ENCODE measurements around the gene SPAG4. TPM values are rescaled to one million over a fixed set of nuclear protein-coding genes. Genes with fewer than 3 reads are reported as not detected.

Gene SPAG4
- total RNA-seq, 1 donor from 2014 or later: 35.3 TPM

GRCh38 chr20:35644806-35645205 is 29.2 kb downstream of the SPAG4 start:
- H3K4me3 ChIP-seq: no peak overlapping the region
- TF ChIP-seq, protein P1, sequence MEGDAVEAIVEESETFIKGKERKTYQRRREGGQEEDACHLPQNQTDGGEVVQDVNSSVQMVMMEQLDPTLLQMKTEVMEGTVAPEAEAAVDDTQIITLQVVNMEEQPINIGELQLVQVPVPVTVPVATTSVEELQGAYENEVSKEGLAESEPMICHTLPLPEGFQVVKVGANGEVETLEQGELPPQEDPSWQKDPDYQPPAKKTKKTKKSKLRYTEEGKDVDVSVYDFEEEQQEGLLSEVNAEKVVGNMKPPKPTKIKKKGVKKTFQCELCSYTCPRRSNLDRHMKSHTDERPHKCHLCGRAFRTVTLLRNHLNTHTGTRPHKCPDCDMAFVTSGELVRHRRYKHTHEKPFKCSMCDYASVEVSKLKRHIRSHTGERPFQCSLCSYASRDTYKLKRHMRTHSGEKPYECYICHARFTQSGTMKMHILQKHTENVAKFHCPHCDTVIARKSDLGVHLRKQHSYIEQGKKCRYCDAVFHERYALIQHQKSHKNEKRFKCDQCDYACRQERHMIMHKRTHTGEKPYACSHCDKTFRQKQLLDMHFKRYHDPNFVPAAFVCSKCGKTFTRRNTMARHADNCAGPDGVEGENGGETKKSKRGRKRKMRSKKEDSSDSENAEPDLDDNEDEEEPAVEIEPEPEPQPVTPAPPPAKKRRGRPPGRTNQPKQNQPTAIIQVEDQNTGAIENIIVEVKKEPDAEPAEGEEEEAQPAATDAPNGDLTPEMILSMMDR (IDR thresholded peaks at IDR 0.05): no peak
- H3K36me3 ChIP-seq: no peaks in the 10 kb centered on the region
- no peak for DNase-seq (ENCODE audit: low spot score in 2 of 2)
- intact Hi-C loops (cut with DNase I): no loop called here
- H3K27ac ChIP-seq: no peak overlapping the region
- no peaks in the 10 kb centered on the region for H3K27me3 ChIP-seq
- peaks cover 0 to 13% of the 10 kb centered on the region in 2 donors for H3K4me1 ChIP-seq
- H3K9me3 ChIP-seq: no peaks in the 10 kb centered on the region

- peaks cover 10 to 14% of the 10 kb centered on the region in 2 donors for H3K36me3 ChIP-seq
- no peaks in the 10 kb centered on the region for H3K27me3 ChIP-seq
- H3K27ac ChIP-seq: no peak overlapping the region
- H3K9me3 ChIP-seq: no peaks in the 10 kb centered on the region
- intact Hi-C loops (cut with DNase I): no loop called here
- TF ChIP-seq, protein P1 (IDR thresholded peaks at IDR 0.05): no peak
- peaks cover 4 to 32% of the 10 kb centered on the region in 2 donors for H3K4me1 ChIP-seq
- no peak for DNase-seq (ENCODE audit: low spot score in 2 of 2)
- no peak overlapping the region for H3K4me3 ChIP-seq
Observed at GRCh38 chr20:35648836-35649235, 33.2 kb downstream of the SPAG4 start.

DNA sequence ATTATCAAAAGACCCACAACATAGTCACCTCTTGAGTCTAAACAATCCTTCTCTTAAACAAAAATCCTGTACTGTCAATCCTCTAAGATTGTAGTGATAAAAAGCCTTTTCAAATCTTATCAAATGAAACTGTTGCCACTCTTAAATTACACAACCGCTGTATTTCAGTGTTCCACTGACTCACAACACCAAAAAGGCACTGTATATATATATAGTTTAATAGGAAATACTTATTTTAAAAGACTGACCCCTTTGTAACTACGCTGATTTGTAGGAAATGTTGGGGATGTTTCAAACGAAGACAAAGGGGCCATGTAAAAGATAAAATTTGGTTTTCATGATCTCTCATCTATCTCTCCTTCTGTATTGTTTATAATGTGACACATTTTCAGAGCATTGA is 35.0 kb downstream of the SPAG4 start:
- Histone ChIP-seq H3K27me3 (no peaks in the 10 kb centered on the region), H3K36me3 (peaks cover 18 to 29% of the 10 kb centered on the region in 2 donors), H3K4me3 (no peak overlapping the region), H3K9me3 (no peaks in the 10 kb centered on the region), H3K4me1 (peaks cover 4 to 29% of the 10 kb centered on the region in 2 donors), H3K27ac (no peak overlapping the region)
- TF ChIP-seq, protein P1 (IDR thresholded peaks at IDR 0.05): no peak
- intact Hi-C loops (cut with DNase I): no loop called here
- DNase-seq (ENCODE audit: low spot score in 2 of 2): no peak

GRCh38 chr20:35651958-35652357 is 36.3 kb downstream of the SPAG4 start:
- Histone ChIP-seq H3K9me3 (no peaks in the 10 kb centered on the region), H3K27ac (no peak overlapping the region), H3K4me3 (no peak overlapping the region), H3K36me3 (peaks cover 18 to 29% of the 10 kb centered on the region in 2 donors), H3K4me1 (peaks cover 4 to 31% of the 10 kb centered on the region in 2 donors), H3K27me3 (no peaks in the 10 kb centered on the region)
- TF ChIP-seq, protein P1 (IDR thresholded peaks at IDR 0.05): no peak
- intact Hi-C loops (cut with DNase I): no loop called here
- no peak for DNase-seq (ENCODE audit: low spot score in 2 of 2)

- Histone ChIP-seq H3K27ac (no peak overlapping the region), H3K27me3 (no peaks in the 10 kb centered on the region), H3K36me3 (peaks cover 18 to 29% of the 10 kb centered on the region in 2 donors), H3K9me3 (no peaks in the 10 kb centered on the region), H3K4me1 (peaks cover 4 to 36% of the 10 kb centered on the region in 2 donors), H3K4me3 (no peak overlapping the region)
- DNase-seq (ENCODE audit: low spot score in 2 of 2): no peak
- intact Hi-C loops (cut with DNase I): no loop called here
- TF ChIP-seq, protein P1 (IDR thresholded peaks at IDR 0.05): no peak
Observed at GRCh38 chr20:35652641-35653429, 37.2 kb downstream of the SPAG4 start.
